HG03575 (cell line): Measurements from ENCODE around the gene CEP131.
"Not testable (repeated sequence)": the region's sequence is repeated elsewhere in the genome, so short reads cannot be mapped to it uniquely, and the experiment has no call there.

Experiments
- ATAC-seq: cut with Tn5 transposase; IDR thresholded peaks from one replicate; pipeline ENCODE4 v1.9.1; 2021; ENCODE audit not compliant: unreplicated experiment, insufficient number of reproducible peaks, low FRiP score; ENCODE audit errors: extremely low read depth

The CEP131 gene

GRCh38 chr17:81230043-81230820 is 7.5 kb upstream of the CEP131 start:
- no peak for ATAC-seq

- no peak for ATAC-seq
Measured at GRCh38 chr17:81229666-81229920, 6.8 kb upstream of the CEP131 start.

DNA sequence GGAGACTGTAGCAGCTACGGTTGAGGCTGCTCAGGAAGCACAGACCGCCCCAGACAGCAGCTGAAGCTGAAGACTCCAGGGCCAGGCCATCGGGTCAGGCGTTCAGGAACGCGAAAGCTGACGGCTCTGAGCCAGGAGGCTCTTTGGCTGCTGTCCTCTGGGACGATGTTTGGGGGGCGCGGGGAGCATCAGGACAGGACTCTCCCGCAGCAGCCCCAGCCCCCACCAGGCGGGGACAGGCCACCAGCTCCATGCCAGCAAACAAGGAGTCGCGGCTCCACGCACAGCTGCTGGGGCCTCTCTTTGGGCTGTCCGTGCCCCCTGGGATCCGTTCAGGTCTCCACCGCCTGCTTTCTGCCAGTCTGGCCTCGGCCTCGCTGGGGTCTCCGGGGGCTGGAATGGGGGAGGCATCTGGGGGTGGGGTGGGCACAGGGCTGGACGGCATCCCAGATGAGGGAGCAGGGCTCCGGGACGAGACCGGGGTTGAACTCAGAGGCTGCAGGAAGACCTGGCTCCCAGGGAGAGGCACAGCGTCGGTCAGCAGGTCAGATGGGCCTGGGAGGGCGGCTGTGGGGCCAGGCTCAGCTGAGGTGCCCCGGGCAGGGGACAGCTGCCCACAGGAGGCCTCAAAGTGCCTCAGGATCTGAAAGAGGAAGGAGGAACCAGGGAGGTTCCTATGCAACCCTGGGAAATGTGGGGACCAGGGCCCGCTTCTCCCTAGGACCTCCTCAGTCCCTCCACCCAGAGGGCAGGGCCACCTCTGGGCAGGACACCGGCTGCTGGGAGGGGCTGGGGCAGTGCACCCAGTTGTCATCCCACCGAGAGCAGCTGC is 6.3 kb upstream of the CEP131 start:
- ATAC-seq = no peak

GRCh38 chr17:81228420-81228819 is 5.7 kb upstream of the CEP131 start:
- no peak for ATAC-seq

GRCh38 chr17:81227630-81228029 is 4.9 kb upstream of the CEP131 start:
- not testable (repeated sequence) for ATAC-seq

- ATAC-seq = no peak
Measured at GRCh38 chr17:81223762-81224130, 981 bp upstream of the CEP131 start.

- no peak for ATAC-seq
Measured at GRCh38 chr17:81222620-81222905, 202 bp downstream of the CEP131 start.

- no peak for ATAC-seq
Measured at GRCh38 chr17:81221842-81222619, 734 bp downstream of the CEP131 start.

- no peak for ATAC-seq
Measured at GRCh38 chr17:81221371-81221841, 1.4 kb downstream of the CEP131 start.

- ATAC-seq = no peak
Measured at GRCh38 chr17:81219476-81220180, 3.1 kb downstream of the CEP131 start.

- ATAC-seq = no peak
Measured at GRCh38 chr17:81218991-81219390, 3.8 kb downstream of the CEP131 start.

DNA sequence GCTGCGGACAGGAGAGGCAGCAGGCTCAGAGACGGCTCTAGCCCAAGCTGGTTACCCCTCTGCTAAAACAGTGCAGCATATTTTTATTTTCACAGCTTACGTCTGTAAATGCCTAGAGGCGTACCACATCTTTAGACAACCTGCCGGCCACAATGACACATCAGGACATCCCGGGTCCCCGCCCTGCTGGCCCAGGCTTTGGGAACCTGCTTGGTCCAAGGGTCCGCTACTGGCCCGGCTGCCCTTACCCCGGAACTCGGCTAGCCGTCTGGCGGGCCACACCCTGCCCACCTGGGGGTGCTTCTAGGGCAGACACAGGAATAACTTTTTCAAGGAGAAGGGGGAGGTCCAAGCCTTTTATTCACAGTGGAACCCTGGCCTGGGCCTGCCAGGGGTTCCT is 4.3 kb downstream of the CEP131 start:
- no peak for ATAC-seq

- ATAC-seq = no peak
Measured at GRCh38 chr17:81217491-81217890, 5.3 kb downstream of the CEP131 start.

GRCh38 chr17:81213978-81214377 is 8.8 kb downstream of the CEP131 start:
- ATAC-seq = no peak

- ATAC-seq = no peak
Measured at GRCh38 chr17:81212365-81212764, 10.4 kb downstream of the CEP131 start.

GRCh38 chr17:81210868-81211267 is 11.9 kb downstream of the CEP131 start:
- no peak for ATAC-seq

DNA sequence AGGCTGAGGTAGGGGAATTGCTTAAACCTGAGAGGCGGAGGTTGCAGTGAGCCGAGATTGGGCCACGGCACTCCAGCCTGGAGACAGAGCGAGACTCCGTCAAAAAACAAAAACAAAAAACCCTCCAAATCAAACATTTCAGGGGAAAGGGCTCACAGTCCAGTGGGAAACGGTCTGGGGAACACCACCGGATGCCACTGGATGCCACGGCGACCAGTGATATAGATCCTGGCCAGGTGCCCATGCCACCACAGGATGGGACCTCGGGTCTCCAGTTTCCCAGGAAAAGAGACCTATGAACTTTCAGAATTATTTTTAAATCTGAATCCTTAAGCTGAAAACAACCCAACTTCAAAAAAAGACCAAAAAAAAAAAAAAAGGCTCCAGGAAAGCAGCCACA is 12.3 kb downstream of the CEP131 start:
- ATAC-seq = no peak

DNA sequence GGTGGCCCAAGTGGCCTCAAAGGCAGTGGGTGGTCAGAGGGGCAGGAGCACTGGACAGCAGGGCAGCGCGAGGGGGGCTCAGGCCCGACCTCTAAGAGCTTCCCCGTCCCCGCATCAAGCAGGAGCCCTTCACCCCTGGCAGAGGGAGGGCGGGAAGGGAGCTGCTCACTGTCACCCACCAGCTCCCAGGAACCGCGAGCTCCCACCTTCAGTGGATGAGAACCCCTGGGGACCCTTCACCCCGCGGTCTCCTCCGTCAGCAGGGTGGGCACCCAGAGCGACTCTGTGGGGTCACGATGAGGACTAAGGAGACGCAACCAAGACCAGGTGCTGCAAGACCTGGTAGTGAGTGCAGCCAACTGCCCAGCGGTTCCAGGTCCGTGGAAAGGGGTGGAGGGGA is 13.6 kb downstream of the CEP131 start:
- ATAC-seq = no peak

- no peak for ATAC-seq
Measured at GRCh38 chr17:81208651-81209050, 14.1 kb downstream of the CEP131 start.
